Omental fat pad (tissue), 4 donors: ENCODE measurements around the gene ARID2. TPM values are rescaled to one million over a fixed set of nuclear protein-coding genes. Genes with fewer than 3 reads are reported as not detected.

Experiments used
- ATAC-seq: fragments of 150-250 bp; one replicate; pipeline ENCODE4 v1.9.1; 2016; ENCODE audit warnings: mild to moderate bottlenecking, moderate library complexity; ENCODE audit not compliant: low FRiP score
- DNase-seq: peaks from one replicate; pipeline ENCODE4 v3.0.0-alpha.2; 2019; ENCODE audit warnings: low spot score
- total RNA-seq, 4 donors: library from RNA; depleted of rRNA; stranded (reverse); fragments of >200 nt; gene quantifications; one replicate each; pipeline ENCODE4 v1.1.0, GENCODE V29; 2016
- TF ChIP-seq, protein P1 (sequence below), 3 donors: fragments of 450-650 bp; IDR thresholded peaks; one replicate each; pipeline ENCODE4 v1.5.1; 2016 to 2017; ENCODE audit warnings: antibody characterized with exemption in 3 of 3, mild to moderate bottlenecking in 3 of 3, moderate library complexity in 2 of 3

ARID2 gene
- total RNA-seq, 4 donors from 2014 or later = 18.5 to 40.7 (median 27.3) TPM

DNA sequence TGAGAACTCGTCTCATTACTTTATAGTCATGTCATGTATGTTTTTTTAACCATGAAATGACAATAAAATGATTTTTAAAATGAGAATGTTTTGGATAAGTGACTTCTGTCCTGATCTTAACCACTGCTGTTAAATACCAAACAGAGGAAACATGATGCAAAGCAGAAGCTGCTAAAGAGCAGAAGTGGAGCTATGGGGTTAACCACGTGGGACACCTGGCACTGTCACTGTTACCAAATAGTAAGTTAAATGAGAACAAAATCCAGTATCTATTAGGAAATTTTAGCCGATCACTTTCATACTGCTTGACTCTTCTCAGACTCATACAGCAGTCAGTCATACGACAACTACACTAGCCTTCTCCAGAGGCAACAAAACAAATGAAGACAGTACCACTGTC lies 178.4 kb downstream of the ARID2 start:
- TF ChIP-seq, protein P1, sequence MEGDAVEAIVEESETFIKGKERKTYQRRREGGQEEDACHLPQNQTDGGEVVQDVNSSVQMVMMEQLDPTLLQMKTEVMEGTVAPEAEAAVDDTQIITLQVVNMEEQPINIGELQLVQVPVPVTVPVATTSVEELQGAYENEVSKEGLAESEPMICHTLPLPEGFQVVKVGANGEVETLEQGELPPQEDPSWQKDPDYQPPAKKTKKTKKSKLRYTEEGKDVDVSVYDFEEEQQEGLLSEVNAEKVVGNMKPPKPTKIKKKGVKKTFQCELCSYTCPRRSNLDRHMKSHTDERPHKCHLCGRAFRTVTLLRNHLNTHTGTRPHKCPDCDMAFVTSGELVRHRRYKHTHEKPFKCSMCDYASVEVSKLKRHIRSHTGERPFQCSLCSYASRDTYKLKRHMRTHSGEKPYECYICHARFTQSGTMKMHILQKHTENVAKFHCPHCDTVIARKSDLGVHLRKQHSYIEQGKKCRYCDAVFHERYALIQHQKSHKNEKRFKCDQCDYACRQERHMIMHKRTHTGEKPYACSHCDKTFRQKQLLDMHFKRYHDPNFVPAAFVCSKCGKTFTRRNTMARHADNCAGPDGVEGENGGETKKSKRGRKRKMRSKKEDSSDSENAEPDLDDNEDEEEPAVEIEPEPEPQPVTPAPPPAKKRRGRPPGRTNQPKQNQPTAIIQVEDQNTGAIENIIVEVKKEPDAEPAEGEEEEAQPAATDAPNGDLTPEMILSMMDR (IDR thresholded peaks at IDR 0.05) = no peak
- DNase-seq (no peak), ATAC-seq (no peak)

DNA sequence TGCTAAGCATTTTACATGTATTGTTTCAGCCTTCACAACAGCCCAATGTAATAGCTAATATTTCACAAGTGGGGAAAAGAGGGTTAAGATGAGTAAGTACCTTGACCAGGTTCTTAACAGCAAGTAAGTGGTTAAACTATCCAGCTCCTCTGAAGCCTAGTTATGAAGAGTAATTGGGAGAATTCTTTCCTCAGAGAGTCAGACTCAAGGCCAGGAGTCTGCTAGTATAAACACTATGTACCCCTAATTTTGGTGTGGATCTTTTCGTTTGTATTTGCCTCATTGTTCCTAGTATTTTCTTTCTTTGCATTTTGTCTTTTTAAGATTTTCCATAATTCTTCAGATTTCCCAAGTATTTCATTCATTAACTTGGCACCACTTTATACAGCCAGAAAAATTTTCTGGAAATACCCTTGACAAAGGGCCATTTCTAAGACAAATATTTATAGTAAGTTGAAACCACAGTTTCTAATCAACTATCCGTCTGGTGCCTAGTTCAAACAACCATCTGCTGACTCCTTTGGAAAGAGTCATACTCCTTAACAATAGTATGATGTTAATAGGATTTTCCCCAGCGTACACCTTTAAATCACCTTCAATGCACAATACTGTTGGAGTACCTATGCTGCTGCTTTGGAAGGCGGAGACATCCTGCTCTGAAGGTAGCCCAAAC lies 179.7 kb downstream of the ARID2 start:
- TF ChIP-seq, protein P1 (IDR thresholded peaks at IDR 0.05) = no peak
- DNase-seq (no peak), ATAC-seq (no peak)

DNA sequence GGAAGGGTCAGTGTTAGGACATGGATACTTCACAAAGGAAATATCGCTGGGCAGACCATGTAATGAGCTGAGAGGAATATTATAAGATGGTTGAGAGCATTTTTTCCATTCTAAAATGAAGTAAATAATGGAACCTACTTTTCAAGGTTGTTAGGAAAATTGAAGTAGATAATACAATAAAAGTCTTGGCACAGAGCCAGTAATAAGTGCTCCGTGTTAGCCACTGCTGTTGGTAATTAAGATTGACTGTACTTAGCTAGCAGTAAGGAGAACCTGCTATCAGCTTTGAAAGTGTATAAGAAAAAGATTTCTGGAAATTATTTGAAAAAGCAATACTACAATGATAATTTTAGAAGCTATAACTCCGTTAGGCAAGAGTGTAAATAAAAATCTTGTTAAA lies 183.3 kb downstream of the ARID2 start:
- DNase-seq = no peak
- TF ChIP-seq, protein P1 (IDR thresholded peaks at IDR 0.05) = no peak
- ATAC-seq = no peak

DNA sequence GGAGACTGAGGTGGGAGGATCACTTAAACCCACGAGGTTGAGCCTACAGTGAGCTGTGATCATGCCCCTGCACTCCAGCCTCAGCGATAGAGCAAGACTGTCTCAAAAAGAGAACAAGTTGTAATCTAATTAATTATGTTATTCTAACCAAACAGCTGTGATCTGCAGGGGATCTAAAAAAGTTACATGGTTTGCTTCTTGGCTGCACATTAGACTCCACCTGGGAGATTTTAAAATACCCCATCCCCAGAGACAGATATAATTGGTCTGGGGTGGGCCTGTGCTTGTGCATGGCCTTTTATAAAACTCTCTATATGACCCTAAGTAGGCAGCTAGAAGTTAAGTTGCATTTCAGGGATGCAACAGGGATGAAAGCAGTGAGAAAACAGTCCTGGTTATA lies 184.1 kb downstream of the ARID2 start:
- TF ChIP-seq, protein P1 (IDR thresholded peaks at IDR 0.05) = no peak
- ATAC-seq (no peak), DNase-seq (no peak)

DNA sequence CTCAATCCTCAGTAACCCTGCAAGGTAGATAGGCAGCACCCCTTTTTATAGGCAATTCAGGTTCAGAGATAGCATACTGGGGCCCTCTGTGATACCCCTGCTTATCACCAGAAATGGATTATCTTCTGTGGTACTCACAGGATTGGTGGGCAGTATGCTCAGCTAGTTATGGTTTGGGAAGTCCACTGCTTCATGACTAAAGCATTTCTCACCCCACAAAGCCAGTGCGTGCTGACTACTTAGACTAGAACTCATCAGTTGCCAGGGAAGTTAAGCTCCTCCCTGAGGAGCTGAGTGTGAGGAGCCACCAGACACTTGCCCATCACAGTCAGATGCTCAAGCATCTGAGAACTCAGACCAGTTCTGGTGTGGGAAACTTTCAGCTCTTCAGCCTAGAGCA lies 184.6 kb downstream of the ARID2 start:
- ATAC-seq = no peak

DNA sequence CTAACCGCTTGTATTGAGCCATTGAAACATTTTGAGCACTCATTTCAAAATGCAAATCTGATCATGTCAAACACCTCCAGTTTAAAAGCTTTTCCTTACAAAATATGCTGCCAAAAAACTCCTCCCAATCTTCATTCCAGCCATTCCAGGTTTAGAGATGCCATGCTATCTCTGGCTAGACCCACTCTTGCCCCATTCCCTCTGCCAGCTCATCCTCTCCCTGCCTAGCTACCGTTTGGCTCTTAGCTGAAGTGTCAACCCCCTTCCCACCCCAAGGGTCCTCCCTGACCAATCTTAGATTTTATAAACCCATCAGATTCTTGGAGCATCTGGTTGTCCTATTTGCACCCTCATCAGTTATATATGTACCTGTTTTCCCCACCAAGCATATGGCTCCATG lies 185.9 kb downstream of the ARID2 start:
- DNase-seq (no peak), ATAC-seq (no peak)
- TF ChIP-seq, protein P1 (IDR thresholded peaks at IDR 0.05) = no peak

More for the DNA sequence above, 184.6 kb downstream of the ARID2 start:
- TF ChIP-seq, protein P1 (IDR thresholded peaks at IDR 0.05) = no peak
- no peak for DNase-seq

DNA sequence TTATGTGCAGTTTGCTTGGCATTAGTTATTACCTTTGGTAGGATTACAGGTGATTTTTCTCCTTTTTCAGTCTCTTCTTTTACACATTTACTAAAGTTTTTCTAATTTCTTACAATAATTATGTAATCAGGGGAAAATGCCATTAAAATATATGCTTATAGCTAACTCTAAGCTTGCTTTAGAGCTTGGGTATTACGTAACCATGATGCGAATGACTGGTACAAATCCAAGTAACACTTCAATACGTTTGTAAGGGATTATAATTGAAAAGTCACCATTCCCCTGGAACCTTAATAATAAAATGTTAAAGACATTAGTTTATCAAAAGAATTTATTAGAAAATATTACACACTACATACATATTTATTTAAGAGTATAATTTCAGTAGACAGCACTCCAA lies 189.3 kb downstream of the ARID2 start:
- TF ChIP-seq, protein P1 (IDR thresholded peaks at IDR 0.05) = no peak
- ATAC-seq = no peak

More for the DNA sequence above, 189.3 kb downstream of the ARID2 start:
- no peak for DNase-seq
